ENCODE measurements around the gene DRC7. TPM values are rescaled to one million over a fixed set of nuclear protein-coding genes. Genes with fewer than 3 reads are reported as not detected.

The DRC7 gene
- total and polyA plus RNA-seq, 4 donors = 0.06 to 1.8 (median 0.08) TPM; not detected in 1

DNA sequence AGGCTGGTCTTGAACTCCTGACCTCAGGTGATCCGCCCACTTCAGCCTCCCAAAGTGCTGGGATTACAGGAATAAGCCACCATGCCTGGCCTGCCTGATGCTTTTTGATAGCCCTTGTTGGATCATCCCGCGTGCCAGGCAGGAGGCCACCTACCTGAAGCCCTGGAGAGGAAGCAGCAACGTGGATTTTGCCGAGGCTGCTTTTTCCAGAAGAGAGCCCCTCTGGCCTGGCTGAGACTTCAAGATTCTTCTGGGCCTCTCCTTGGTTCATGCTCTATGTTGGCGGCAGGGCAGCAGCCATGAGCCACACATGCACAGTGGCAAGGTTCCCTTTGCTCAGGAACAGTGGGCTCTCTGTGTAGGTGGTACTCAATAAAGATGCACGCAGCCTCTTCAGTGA is 52.5 kb downstream of the DRC7 start:
- H3K36me3 ChIP-seq (ENCODE audit: control insufficient read depth in 4 of 4, insufficient read depth in 3 of 4, low read depth in 1 of 4, low read length in 3 of 4) = peaks cover 0 to 3% (median 0%) of the 10 kb centered on the region in 4 donors
- H3K9me3 ChIP-seq (ENCODE audit: control insufficient read depth in 4 of 4, low read length in 3 of 4) = no peaks in the 10 kb centered on the region
- H3K4me3 ChIP-seq (ENCODE audit: low read depth in 1 of 3, low read length in 3 of 3) = no peak overlapping the region
- no peak for TF ChIP-seq HNF4A (conservative IDR thresholded peaks at IDR 0.05)
- TF ChIP-seq TAF1 (conservative IDR thresholded peaks at IDR 0.05) = no peak
- TF ChIP-seq FOXA2 (IDR thresholded peaks at IDR 0.05) = no peak
- TF ChIP-seq, protein P1, sequence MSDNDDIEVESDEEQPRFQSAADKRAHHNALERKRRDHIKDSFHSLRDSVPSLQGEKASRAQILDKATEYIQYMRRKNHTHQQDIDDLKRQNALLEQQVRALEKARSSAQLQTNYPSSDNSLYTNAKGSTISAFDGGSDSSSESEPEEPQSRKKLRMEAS (IDR thresholded peaks at IDR 0.05) = no peak
- TF ChIP-seq, protein P2, sequence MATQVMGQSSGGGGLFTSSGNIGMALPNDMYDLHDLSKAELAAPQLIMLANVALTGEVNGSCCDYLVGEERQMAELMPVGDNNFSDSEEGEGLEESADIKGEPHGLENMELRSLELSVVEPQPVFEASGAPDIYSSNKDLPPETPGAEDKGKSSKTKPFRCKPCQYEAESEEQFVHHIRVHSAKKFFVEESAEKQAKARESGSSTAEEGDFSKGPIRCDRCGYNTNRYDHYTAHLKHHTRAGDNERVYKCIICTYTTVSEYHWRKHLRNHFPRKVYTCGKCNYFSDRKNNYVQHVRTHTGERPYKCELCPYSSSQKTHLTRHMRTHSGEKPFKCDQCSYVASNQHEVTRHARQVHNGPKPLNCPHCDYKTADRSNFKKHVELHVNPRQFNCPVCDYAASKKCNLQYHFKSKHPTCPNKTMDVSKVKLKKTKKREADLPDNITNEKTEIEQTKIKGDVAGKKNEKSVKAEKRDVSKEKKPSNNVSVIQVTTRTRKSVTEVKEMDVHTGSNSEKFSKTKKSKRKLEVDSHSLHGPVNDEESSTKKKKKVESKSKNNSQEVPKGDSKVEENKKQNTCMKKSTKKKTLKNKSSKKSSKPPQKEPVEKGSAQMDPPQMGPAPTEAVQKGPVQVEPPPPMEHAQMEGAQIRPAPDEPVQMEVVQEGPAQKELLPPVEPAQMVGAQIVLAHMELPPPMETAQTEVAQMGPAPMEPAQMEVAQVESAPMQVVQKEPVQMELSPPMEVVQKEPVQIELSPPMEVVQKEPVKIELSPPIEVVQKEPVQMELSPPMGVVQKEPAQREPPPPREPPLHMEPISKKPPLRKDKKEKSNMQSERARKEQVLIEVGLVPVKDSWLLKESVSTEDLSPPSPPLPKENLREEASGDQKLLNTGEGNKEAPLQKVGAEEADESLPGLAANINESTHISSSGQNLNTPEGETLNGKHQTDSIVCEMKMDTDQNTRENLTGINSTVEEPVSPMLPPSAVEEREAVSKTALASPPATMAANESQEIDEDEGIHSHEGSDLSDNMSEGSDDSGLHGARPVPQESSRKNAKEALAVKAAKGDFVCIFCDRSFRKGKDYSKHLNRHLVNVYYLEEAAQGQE (IDR thresholded peaks at IDR 0.05) = no peak
- TF ChIP-seq RXRA (IDR thresholded peaks at IDR 0.05) = no peak
- DNase-seq (ENCODE audit: low spot score) = no peak
- no peaks in the 10 kb centered on the region for H3K4me1 ChIP-seq (ENCODE audit: control insufficient read depth in 4 of 4, insufficient read depth in 4 of 4, low read length in 3 of 4)
- no peaks in the 10 kb centered on the region for H3K27me3 ChIP-seq (ENCODE audit: control insufficient read depth in 4 of 4, insufficient read depth in 4 of 4, low read length in 3 of 4)
- H3K9ac ChIP-seq (ENCODE audit: low read depth in 1 of 2, low read length in 2 of 2) = no peak overlapping the region
- 96% methylated on average over 7 of the region's 7 CpGs for WGBS
- no peak overlapping the region for H3K27ac ChIP-seq (ENCODE audit: low read depth in 1 of 2, low read length in 2 of 2)

DNA sequence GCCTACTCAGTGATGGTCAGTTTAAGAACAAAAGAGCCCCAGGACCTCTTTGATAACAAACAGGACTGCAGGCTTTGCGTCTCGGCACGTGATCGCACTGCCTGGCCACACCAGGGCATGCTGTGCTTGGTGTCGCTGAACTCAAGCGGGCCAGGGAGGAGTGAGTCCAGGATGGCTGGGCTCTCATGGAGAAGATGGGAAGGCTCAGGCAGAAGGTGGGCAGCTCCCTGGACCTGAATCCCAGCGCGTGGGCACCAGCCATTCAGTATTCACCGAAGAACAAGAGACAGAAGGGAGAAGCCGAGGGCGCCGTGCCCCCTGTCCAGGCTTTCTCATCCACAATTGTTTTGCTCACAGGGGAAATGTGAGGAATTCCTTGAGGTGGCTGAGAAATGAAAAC is 52.9 kb downstream of the DRC7 start:
- DNase-seq (ENCODE audit: low spot score) = no peak
- Histone ChIP-seq H3K9ac (ENCODE audit: low read depth in 1 of 2, low read length in 2 of 2) (no peak overlapping the region), H3K4me3 (ENCODE audit: low read depth in 1 of 3, low read length in 3 of 3) (no peak overlapping the region), H3K9me3 (ENCODE audit: control insufficient read depth in 4 of 4, low read length in 3 of 4) (no peaks in the 10 kb centered on the region), H3K27ac (ENCODE audit: low read depth in 1 of 2, low read length in 2 of 2) (no peak overlapping the region), H3K36me3 (ENCODE audit: control insufficient read depth in 4 of 4, insufficient read depth in 3 of 4, low read depth in 1 of 4, low read length in 3 of 4) (peaks cover 0 to 3% (median 0%) of the 10 kb centered on the region in 4 donors), H3K27me3 (ENCODE audit: control insufficient read depth in 4 of 4, insufficient read depth in 4 of 4, low read length in 3 of 4) (no peaks in the 10 kb centered on the region), H3K4me1 (ENCODE audit: control insufficient read depth in 4 of 4, insufficient read depth in 4 of 4, low read length in 3 of 4) (no peaks in the 10 kb centered on the region)
- WGBS = 98% methylated on average over 12 of the region's 12 CpGs
- TF ChIP-seq RXRA (IDR thresholded peaks at IDR 0.05) (no peak), EGR1 (IDR thresholded peaks at IDR 0.05; ENCODE audit: low read depth in 2 of 2) (no peak), GABPA (IDR thresholded peaks at IDR 0.05 in 1 of 2, conservative IDR thresholded peaks at IDR 0.05 in 1 of 2) (no peak), SP1 (IDR thresholded peaks at IDR 0.05) (no peak), FOXA2 (IDR thresholded peaks at IDR 0.05) (no peak), HNF4A (conservative IDR thresholded peaks at IDR 0.05) (no peak), FOXA1 (IDR thresholded peaks at IDR 0.05) (no peak), YY1 (IDR thresholded peaks at IDR 0.05) (no peak), JUND (IDR thresholded peaks at IDR 0.05) (no peak), NR2F2 (IDR thresholded peaks at IDR 0.05) (no peak)
- TF ChIP-seq, protein P3, sequence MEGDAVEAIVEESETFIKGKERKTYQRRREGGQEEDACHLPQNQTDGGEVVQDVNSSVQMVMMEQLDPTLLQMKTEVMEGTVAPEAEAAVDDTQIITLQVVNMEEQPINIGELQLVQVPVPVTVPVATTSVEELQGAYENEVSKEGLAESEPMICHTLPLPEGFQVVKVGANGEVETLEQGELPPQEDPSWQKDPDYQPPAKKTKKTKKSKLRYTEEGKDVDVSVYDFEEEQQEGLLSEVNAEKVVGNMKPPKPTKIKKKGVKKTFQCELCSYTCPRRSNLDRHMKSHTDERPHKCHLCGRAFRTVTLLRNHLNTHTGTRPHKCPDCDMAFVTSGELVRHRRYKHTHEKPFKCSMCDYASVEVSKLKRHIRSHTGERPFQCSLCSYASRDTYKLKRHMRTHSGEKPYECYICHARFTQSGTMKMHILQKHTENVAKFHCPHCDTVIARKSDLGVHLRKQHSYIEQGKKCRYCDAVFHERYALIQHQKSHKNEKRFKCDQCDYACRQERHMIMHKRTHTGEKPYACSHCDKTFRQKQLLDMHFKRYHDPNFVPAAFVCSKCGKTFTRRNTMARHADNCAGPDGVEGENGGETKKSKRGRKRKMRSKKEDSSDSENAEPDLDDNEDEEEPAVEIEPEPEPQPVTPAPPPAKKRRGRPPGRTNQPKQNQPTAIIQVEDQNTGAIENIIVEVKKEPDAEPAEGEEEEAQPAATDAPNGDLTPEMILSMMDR (IDR thresholded peaks at IDR 0.05; ENCODE audit: low read depth, low read length, missing input control) = no peak
- TF ChIP-seq, protein P2 (IDR thresholded peaks at IDR 0.05) = no peak
- TF ChIP-seq, protein P4, sequence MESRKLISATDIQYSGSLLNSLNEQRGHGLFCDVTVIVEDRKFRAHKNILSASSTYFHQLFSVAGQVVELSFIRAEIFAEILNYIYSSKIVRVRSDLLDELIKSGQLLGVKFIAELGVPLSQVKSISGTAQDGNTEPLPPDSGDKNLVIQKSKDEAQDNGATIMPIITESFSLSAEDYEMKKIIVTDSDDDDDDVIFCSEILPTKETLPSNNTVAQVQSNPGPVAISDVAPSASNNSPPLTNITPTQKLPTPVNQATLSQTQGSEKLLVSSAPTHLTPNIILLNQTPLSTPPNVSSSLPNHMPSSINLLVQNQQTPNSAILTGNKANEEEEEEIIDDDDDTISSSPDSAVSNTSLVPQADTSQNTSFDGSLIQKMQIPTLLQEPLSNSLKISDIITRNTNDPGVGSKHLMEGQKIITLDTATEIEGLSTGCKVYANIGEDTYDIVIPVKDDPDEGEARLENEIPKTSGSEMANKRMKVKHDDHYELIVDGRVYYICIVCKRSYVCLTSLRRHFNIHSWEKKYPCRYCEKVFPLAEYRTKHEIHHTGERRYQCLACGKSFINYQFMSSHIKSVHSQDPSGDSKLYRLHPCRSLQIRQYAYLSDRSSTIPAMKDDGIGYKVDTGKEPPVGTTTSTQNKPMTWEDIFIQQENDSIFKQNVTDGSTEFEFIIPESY (IDR thresholded peaks at IDR 0.05) = no peak
- TF ChIP-seq, protein P5, sequence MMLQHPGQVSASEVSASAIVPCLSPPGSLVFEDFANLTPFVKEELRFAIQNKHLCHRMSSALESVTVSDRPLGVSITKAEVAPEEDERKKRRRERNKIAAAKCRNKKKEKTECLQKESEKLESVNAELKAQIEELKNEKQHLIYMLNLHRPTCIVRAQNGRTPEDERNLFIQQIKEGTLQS (IDR thresholded peaks at IDR 0.05) = no peak
